ENCODE results near the gene TTLL9. TPM values are rescaled to one million over a fixed set of nuclear protein-coding genes. Genes with fewer than 3 reads are reported as not detected.

TTLL9 gene
- total RNA-seq, 1 experiment from 2014 or later, result not detected

- Histone ChIP-seq H3K4me1 (peaks cover 54% of the 10 kb centered on the region), H3K27me3 (no peaks in the 10 kb centered on the region), H3K36me3 (no peaks in the 10 kb centered on the region), H3K9me3 (replicated peaks) (no peaks in the 10 kb centered on the region), H3K4me3 (peak overlapping the region; percentile 13), H3K27ac (peak overlapping the region; percentile 90)
- peak; percentile 93 to 98 for DNase-seq
These were observed 37.1 kb upstream of the TTLL9 start for GRCh38 chr20:31833130-31833930.

- peaks cover 60% of the 10 kb centered on the region for H3K4me1 ChIP-seq
- no peaks in the 10 kb centered on the region for H3K36me3 ChIP-seq
- no peaks in the 10 kb centered on the region for H3K27me3 ChIP-seq
- H3K27ac ChIP-seq, result peak overlapping the region; percentile 90
- no peaks in the 10 kb centered on the region for H3K9me3 ChIP-seq (replicated peaks)
- peak overlapping the region; percentile 13 for H3K4me3 ChIP-seq
- DNase-seq, result peak; percentile 97
These were observed 36.4 kb upstream of the TTLL9 start for GRCh38 chr20:31833931-31834521.

- peaks cover 72% of the 10 kb centered on the region for H3K4me1 ChIP-seq
- H3K36me3 ChIP-seq, result no peaks in the 10 kb centered on the region
- no peak overlapping the region for H3K4me3 ChIP-seq
- H3K27ac ChIP-seq, result peak overlapping the region; percentile 90
- DNase-seq, result peak; percentile 61 to 74
- H3K27me3 ChIP-seq, result no peaks in the 10 kb centered on the region
- H3K9me3 ChIP-seq (replicated peaks), result no peaks in the 10 kb centered on the region
These were observed 34.9 kb upstream of the TTLL9 start for GRCh38 chr20:31835554-31835953.

GRCh38 chr20:31835977-31836852 is 34.2 kb upstream of the TTLL9 start:
- DNase-seq, result peak; percentile 98
- H3K27ac ChIP-seq, result peak overlapping the region; percentile 90

GRCh38 chr20:31836853-31837608 is 33.4 kb upstream of the TTLL9 start:
- H3K36me3 ChIP-seq, result no peaks in the 10 kb centered on the region
- no peaks in the 10 kb centered on the region for H3K27me3 ChIP-seq
- H3K27ac ChIP-seq, result peak overlapping the region; percentile 90
- no peaks in the 10 kb centered on the region for H3K9me3 ChIP-seq (replicated peaks)
- peaks cover 87% of the 10 kb centered on the region for H3K4me1 ChIP-seq
- DNase-seq, result peak; percentile 55 to 70
- no peak overlapping the region for H3K4me3 ChIP-seq

More at GRCh38 chr20:31835977-31836852, 34.2 kb upstream of the TTLL9 start:
- Histone ChIP-seq H3K9me3 (replicated peaks) (no peaks in the 10 kb centered on the region), H3K4me3 (no peak overlapping the region), H3K36me3 (no peaks in the 10 kb centered on the region), H3K4me1 (peaks cover 79% of the 10 kb centered on the region), H3K27me3 (no peaks in the 10 kb centered on the region)

- H3K36me3 ChIP-seq, result no peaks in the 10 kb centered on the region
- H3K27me3 ChIP-seq, result no peaks in the 10 kb centered on the region
- peak; percentile 76 to 83 for DNase-seq
- peak overlapping the region; percentile 90 for H3K27ac ChIP-seq
- no peak overlapping the region for H3K4me3 ChIP-seq
- no peaks in the 10 kb centered on the region for H3K9me3 ChIP-seq (replicated peaks)
- peaks cover 93% of the 10 kb centered on the region for H3K4me1 ChIP-seq
These were observed 32.5 kb upstream of the TTLL9 start for GRCh38 chr20:31837896-31838397.

GRCh38 chr20:31838646-31839292 is 31.7 kb upstream of the TTLL9 start:
- H3K27ac ChIP-seq, result no peak overlapping the region; the same call in 1 of the 2 replicates
- H3K4me1 ChIP-seq, result peaks cover 90% of the 10 kb centered on the region
- no peaks in the 10 kb centered on the region for H3K36me3 ChIP-seq
- no peak overlapping the region for H3K4me3 ChIP-seq
- H3K9me3 ChIP-seq (replicated peaks), result no peaks in the 10 kb centered on the region
- peak; percentile 52 to 59 for DNase-seq
- no peaks in the 10 kb centered on the region for H3K27me3 ChIP-seq

GRCh38 chr20:31839782-31840487 is 30.5 kb upstream of the TTLL9 start:
- peaks cover 80% of the 10 kb centered on the region for H3K4me1 ChIP-seq
- H3K36me3 ChIP-seq, result no peaks in the 10 kb centered on the region
- H3K27ac ChIP-seq, result peak overlapping the region; percentile 6
- H3K27me3 ChIP-seq, result no peaks in the 10 kb centered on the region
- peak; percentile 85 to 86 for DNase-seq
- no peak overlapping the region for H3K4me3 ChIP-seq
- H3K9me3 ChIP-seq (replicated peaks), result no peaks in the 10 kb centered on the region

GRCh38 chr20:31840906-31841816 is 29.3 kb upstream of the TTLL9 start:
- Histone ChIP-seq H3K9me3 (replicated peaks) (no peaks in the 10 kb centered on the region), H3K4me1 (peaks cover 73% of the 10 kb centered on the region), H3K27ac (peak overlapping the region; percentile 71; the same call in 1 of the 2 replicates), H3K27me3 (no peaks in the 10 kb centered on the region), H3K36me3 (no peaks in the 10 kb centered on the region), H3K4me3 (no peak overlapping the region)
- DNase-seq, result no peak

GRCh38 chr20:31841928-31842327 is 28.5 kb upstream of the TTLL9 start:
- Histone ChIP-seq H3K4me1 (peaks cover 68% of the 10 kb centered on the region), H3K4me3 (peak overlapping the region; percentile 60), H3K27me3 (no peaks in the 10 kb centered on the region), H3K9me3 (replicated peaks) (no peaks in the 10 kb centered on the region), H3K27ac (peak overlapping the region; percentile 71; the same call in 1 of the 2 replicates), H3K36me3 (no peaks in the 10 kb centered on the region)
- peak; percentile 58 to 74 for DNase-seq

GRCh38 chr20:31842471-31843157 is 27.8 kb upstream of the TTLL9 start:
- H3K9me3 ChIP-seq (replicated peaks), result no peaks in the 10 kb centered on the region
- peak overlapping the region; percentile 60 for H3K4me3 ChIP-seq
- H3K27ac ChIP-seq, result peak overlapping the region; percentile 71
- H3K4me1 ChIP-seq, result peaks cover 62% of the 10 kb centered on the region
- H3K27me3 ChIP-seq, result no peaks in the 10 kb centered on the region
- peak; percentile 70 to 77 for DNase-seq
- no peaks in the 10 kb centered on the region for H3K36me3 ChIP-seq

- Histone ChIP-seq H3K4me3 (peak overlapping the region; percentile 60), H3K36me3 (no peaks in the 10 kb centered on the region), H3K4me1 (peaks cover 55% of the 10 kb centered on the region), H3K9me3 (replicated peaks) (no peaks in the 10 kb centered on the region), H3K27ac (peak overlapping the region; percentile 71), H3K27me3 (no peaks in the 10 kb centered on the region)
- DNase-seq, result no peak
These were observed 27.1 kb upstream of the TTLL9 start for GRCh38 chr20:31843288-31843687.
